Measurements from ENCODE around the gene ANKRD65. TPM values are rescaled to one million over a fixed set of nuclear protein-coding genes. Genes with fewer than 3 reads are reported as not detected.
"Not testable (repeated sequence)": the region's sequence is repeated elsewhere in the genome, so short reads cannot be mapped to it uniquely, and the experiment has no call there.

ANKRD65 gene
- total and polyA plus RNA-seq, 8 donors = 2.3 to 41.8 (median 14.0) TPM

DNA sequence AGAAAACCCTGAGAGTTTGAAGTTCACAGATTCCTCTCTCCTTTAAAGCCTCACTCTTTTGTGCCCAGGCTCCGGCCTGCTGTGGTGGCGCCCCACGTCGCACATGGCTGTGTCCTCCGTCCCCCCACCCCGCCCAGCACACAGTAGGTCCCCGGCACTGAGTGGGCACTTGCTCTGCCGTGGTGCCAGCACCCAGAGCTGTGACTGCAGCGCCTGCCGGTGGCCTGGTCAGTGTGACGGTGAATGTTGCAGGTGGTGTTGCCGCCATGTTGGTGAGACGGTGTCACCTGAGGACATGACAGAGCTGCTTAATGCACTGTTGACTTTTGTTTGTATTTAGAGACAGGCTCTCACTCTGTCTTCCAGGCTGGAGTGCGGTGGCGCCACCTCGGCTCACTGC lies 31.8 kb upstream of the ANKRD65 start:
- Histone ChIP-seq H3K4me1 (no peaks in the 10 kb centered on the region), H3K27me3 (no peaks in the 10 kb centered on the region), H3K4me3 (no peak overlapping the region), H3K36me3 (no peaks in the 10 kb centered on the region), H3K9me3 (no peaks in the 10 kb centered on the region), H3K27ac (no peak overlapping the region)
- WGBS, 2 donors = 91 to 94% methylated on average over 16 of the region's 16 CpGs
- no peak for ATAC-seq
- no peak for FAIRE-seq
- TF ChIP-seq, protein P1, sequence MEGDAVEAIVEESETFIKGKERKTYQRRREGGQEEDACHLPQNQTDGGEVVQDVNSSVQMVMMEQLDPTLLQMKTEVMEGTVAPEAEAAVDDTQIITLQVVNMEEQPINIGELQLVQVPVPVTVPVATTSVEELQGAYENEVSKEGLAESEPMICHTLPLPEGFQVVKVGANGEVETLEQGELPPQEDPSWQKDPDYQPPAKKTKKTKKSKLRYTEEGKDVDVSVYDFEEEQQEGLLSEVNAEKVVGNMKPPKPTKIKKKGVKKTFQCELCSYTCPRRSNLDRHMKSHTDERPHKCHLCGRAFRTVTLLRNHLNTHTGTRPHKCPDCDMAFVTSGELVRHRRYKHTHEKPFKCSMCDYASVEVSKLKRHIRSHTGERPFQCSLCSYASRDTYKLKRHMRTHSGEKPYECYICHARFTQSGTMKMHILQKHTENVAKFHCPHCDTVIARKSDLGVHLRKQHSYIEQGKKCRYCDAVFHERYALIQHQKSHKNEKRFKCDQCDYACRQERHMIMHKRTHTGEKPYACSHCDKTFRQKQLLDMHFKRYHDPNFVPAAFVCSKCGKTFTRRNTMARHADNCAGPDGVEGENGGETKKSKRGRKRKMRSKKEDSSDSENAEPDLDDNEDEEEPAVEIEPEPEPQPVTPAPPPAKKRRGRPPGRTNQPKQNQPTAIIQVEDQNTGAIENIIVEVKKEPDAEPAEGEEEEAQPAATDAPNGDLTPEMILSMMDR (IDR thresholded peaks at IDR 0.05) = no peak
- DNase-seq = no peak
- intact Hi-C loops (cut with DNase I) = no loop called here

DNA sequence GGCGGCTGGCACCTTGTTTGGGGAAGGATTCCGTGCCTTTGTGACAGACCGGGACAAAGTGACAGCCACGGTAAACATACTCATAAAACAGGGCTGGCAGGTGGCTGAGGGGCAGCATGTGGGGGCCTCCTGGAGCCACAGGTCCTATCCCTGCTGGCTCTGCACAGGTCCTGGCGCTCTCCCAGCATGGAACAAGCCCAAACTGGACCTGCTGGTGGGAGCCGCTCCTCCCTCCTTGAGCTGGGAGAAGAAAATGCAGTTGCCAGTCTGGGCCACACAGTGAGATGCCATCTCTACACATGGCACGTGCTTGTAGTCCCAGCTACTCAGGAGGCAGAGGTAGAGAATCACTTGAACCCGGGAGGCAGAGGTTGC lies 31.3 kb upstream of the ANKRD65 start:
- FAIRE-seq; H3K27me3 ChIP-seq; H3K9me3 ChIP-seq; DNase-seq; ATAC-seq; H3K4me3 ChIP-seq; H3K36me3 ChIP-seq; intact Hi-C loops (cut with DNase I); H3K27ac ChIP-seq; H3K4me1 ChIP-seq: not testable (repeated sequence)
- 75 to 85% methylated on average over 8 of the region's 8 CpGs for WGBS, 2 donors

DNA sequence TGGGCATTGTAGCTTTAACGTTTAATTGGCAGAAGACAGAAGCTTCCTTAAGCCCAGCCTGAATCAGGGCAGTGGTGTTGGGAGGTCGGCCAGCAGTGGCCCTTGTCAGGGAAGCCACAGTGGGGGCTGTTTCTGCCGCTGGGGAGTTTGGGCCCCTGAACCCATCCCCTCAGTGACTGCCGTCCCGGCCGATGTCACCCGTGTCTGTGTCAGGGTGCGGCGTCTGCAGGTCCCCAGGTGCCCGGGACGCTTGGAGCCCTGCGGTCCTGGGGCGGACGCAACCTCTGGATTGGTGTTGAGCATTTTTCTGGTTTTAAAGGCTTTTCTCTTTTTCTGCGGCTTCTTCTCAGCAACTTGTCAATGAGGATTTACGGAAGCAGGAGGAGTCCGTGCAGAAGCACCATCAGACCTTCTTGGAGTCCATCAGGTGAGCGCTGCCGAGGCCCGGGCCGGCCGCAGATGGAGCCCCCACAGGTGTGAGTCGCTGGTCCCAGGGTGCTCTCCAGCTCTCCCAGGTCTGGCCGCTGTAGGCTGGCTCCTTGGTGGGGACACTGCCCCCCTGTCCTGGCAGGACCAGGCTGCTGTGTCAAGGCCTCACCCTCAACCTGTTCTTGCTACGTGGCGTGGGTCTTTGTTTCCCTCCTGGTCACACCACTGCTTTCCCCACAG lies 30.8 kb upstream of the ANKRD65 start:
- TF ChIP-seq, protein P1 (IDR thresholded peaks at IDR 0.05) = no peak
- H3K4me3 ChIP-seq = no peak overlapping the region
- no peak overlapping the region for H3K27ac ChIP-seq
- no peaks in the 10 kb centered on the region for H3K27me3 ChIP-seq
- FAIRE-seq = no peak
- no peaks in the 10 kb centered on the region for H3K36me3 ChIP-seq
- no peaks in the 10 kb centered on the region for H3K9me3 ChIP-seq
- no peak for DNase-seq
- no peak for ATAC-seq
- no peaks in the 10 kb centered on the region for H3K4me1 ChIP-seq
- WGBS, 2 donors = 87 to 88% methylated on average over 26 of the region's 26 CpGs
- intact Hi-C loops (cut with DNase I) = no loop called here

DNA sequence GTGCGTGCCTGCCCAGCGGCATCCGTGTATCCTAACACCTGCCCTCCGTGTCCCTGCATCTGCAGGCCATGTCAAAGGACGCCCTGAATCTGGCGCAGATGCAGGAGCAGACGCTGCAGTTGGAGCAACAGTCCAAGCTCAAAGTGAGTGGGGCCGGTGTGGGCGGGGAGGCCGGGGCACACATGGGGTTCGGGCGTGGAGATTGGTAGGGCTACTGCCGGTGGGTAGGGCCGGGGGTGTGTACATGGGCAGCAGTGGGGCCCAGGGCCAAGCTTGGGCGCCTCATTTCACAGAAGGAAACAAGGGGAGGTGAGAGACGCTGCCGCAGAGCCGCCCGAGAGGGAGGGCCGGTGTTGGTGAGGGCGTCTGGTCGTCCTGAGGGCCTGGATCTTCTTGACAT lies 29.5 kb upstream of the ANKRD65 start:
- H3K4me3 ChIP-seq; H3K9me3 ChIP-seq; H3K36me3 ChIP-seq; ATAC-seq; H3K27me3 ChIP-seq; H3K4me1 ChIP-seq; H3K27ac ChIP-seq; DNase-seq; FAIRE-seq; intact Hi-C loops (cut with DNase I): not testable (repeated sequence)
- WGBS, 2 donors = 83 to 85% methylated on average over 22 of the region's 22 CpGs

DNA sequence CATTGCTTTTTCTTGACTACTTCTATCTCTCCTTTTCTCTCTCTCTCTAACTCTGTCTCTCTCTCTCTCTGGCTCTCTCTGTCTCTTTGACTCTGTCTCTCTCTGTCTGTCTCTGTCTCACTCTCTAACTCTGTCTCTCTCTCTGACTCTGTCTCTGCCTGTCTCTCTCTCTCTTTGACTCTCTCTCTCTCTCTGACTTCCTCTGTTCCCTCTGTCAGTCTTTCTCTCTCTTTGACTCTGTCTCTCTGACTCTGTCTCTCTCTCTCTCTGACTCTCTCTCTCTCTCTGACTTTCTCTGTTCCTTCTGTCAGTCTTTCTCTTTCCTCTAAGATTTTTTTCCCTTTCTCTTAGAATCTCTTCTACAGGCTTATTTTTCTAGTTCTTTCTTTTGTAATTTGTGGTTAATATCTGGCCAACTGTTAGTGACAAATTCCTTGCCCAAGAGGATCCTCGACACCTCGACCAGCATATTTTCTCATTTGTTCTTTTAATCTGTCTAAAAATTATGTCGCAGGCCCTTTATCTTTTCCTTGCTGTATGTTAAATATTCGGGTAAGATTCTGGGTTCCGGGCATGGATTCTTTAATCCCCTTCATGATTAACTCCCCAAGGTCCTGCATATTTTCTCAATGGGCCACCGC lies 28.1 kb upstream of the ANKRD65 start, which contains the start of gene ATAD3C:
ATAD3C (plus strand) TSS at position 591 of the 641 bp plus-strand sequence. CDS start 995 bp downstream, outside the sequence.
- no peak for ATAC-seq
- intact Hi-C loops (cut with DNase I) = no loop called here
- no peak within 1 kb of the TSS for H3K4me3 ChIP-seq
- no peak for DNase-seq
- no peaks in the 10 kb centered on the region for H3K4me1 ChIP-seq
- no peaks in the 10 kb centered on the region for H3K27me3 ChIP-seq
- FAIRE-seq = no peak
- no peaks in the 10 kb centered on the region for H3K36me3 ChIP-seq
- H3K9me3 ChIP-seq = no peaks in the 10 kb centered on the region
- TF ChIP-seq, protein P1 (IDR thresholded peaks at IDR 0.05) = no peak
- no peak within 1 kb of the TSS for H3K27ac ChIP-seq
- 66 to 68% methylated on average over 6 of the region's 6 CpGs for WGBS, 2 donors

DNA sequence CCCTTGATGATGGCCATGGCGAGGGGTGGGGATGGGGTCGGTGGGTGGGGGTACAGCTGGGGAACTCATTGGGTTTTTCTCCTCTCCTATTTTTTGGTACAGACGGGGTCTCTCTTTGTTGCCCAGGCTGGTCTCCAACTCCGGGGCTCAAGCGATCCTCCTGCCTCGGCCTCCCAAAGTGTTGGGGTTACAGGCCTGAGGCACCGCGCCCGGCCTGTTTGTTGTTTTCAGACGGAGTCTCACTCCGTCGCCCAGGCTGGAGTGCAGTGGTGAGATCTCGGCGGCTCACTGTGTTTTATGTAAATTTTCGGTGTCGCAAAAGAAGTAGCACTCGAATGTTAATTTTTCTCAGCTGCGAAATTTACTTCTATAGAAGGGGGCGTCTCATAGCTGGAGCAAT lies 25.6 kb upstream of the ANKRD65 start:
- FAIRE-seq; H3K36me3 ChIP-seq; intact Hi-C loops (cut with DNase I); H3K4me3 ChIP-seq; H3K9me3 ChIP-seq; H3K27me3 ChIP-seq; H3K27ac ChIP-seq; DNase-seq; H3K4me1 ChIP-seq; ATAC-seq: not testable (repeated sequence)
- WGBS, 2 donors = 90 to 93% methylated on average over 17 to 19 of the region's 19 CpGs
